Small intestine (tissue), 7 donors: ENCODE results near the gene MYO9B. TPM values are rescaled to one million over a fixed set of nuclear protein-coding genes. Genes with fewer than 3 reads are reported as not detected.

Experiments
- DNase-seq, 2 donors: peaks; one replicate each; pipeline versions ENCODE4 v3.0.0 to v3.0.0-alpha.2; 2013
- FAIRE-seq: peaks from 2 replicates; lab custom pipeline; 2012; peaks lifted over from hg19 to GRCh38; lab: Jason Lieb, UNC
- H3K27ac ChIP-seq, 3 donors: one replicate each; pipeline ENCODE4 v1.5.1; 2013; ENCODE audit warnings: low read length in 2 of 3, mild to moderate bottlenecking in 2 of 3, control low read depth in 1 of 3, inconsistent platforms in 1 of 3, low read depth in 1 of 3, moderate library complexity in 1 of 3
- H3K27me3 ChIP-seq, 3 donors: one replicate each; pipeline ENCODE4 v1.6.1; 2013; ENCODE audit warnings: low read length in 3 of 3, inconsistent platforms in 1 of 3; ENCODE audit not compliant: control insufficient read depth in 3 of 3, insufficient read depth in 3 of 3
- H3K36me3 ChIP-seq, 3 donors: one replicate each; pipeline ENCODE4 v1.6.1; 2013; ENCODE audit warnings: low read length in 3 of 3, inconsistent platforms in 1 of 3, low read depth in 1 of 3, mild to moderate bottlenecking in 1 of 3, moderate library complexity in 1 of 3; ENCODE audit not compliant: control insufficient read depth in 3 of 3, insufficient read depth in 2 of 3
- H3K4me1 ChIP-seq, 3 donors: one replicate each; pipeline ENCODE4 v1.6.1; 2013; ENCODE audit warnings: low read length in 2 of 3, inconsistent platforms in 1 of 3, low read depth in 1 of 3, mild to moderate bottlenecking in 1 of 3, moderate library complexity in 1 of 3; ENCODE audit not compliant: control insufficient read depth in 3 of 3, insufficient read depth in 2 of 3
- H3K4me3 ChIP-seq, 3 donors: one replicate each; pipeline ENCODE4 v1.5.1; 2013; ENCODE audit warnings: low read length in 3 of 3, control low read depth in 1 of 3, inconsistent platforms in 1 of 3, low read depth in 1 of 3, mild to moderate bottlenecking in 1 of 3, moderate library complexity in 1 of 3
- H3K9me3 ChIP-seq, 2 donors: one replicate each; pipeline ENCODE4 v1.6.1; 2013; ENCODE audit warnings: low read depth in 1 of 2, low read length in 1 of 2; ENCODE audit not compliant: control insufficient read depth in 2 of 2, insufficient read depth in 1 of 2
- WGBS, 3 donors: extraction: QIAGEN DNeasy Blood & Tissue Kit; methylation state at CpG; one replicate each; pipeline ENCODE4 v1.1.7; 2013; 5-methylcytosine and 5-hydroxymethylcytosine counted together
- polyA plus RNA-seq, 4 donors: library from polyadenylated mRNA; stranded (reverse) in 3 of 4; unstranded in 1 of 4; fragments of 200-250 nt in 3 of 4; fragments of 120-200 nt in 1 of 4; gene quantifications; one replicate each; pipeline versions ENCODE4 v1.2.1 to v1.2.3, GENCODE V29; 2013
- donor health status: healthy with polysubstance abuse.
- donor health status: control.
- donor health status: control.
- donor health status: Bipolar disorder and iron deficiency.
- donor health status: healthy.

Gene MYO9B
- polyA plus RNA-seq, 4 donors = 31.6 to 62.1 (median 47.9) TPM

DNA sequence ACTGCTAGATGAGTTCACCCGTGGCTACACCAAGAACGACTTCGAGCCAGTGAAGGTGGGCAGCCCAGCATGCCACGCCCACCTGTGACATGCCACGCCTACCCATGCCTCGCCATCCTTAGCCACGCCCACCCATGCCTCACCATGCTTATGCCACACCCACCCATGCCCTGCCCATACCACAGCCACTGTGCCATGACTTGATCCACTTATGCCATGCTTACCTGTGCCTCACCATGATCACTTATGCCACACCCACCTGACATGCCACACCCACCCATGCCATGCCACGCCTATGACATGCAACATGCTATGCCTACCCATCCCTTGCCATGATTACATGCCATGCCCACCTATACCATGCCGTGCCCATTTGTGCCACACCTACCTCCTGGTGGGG, 126.7 kb downstream of the MYO9B start:
- FAIRE-seq (no peak), DNase-seq (no peak)
- H3K36me3 ChIP-seq = peaks cover 9 to 89% (median 16%) of the 10 kb centered on the region in 3 donors
- no peaks in the 10 kb centered on the region for H3K9me3 ChIP-seq
- H3K4me1 ChIP-seq = no peaks in the 10 kb centered on the region
- no peaks in the 10 kb centered on the region for H3K27me3 ChIP-seq
- H3K27ac ChIP-seq = no peak overlapping the region
- WGBS, 3 donors = 80 to 88% (median 87%) methylated on average over 9 of the region's 9 CpGs
- H3K4me3 ChIP-seq = no peak overlapping the region

DNA sequence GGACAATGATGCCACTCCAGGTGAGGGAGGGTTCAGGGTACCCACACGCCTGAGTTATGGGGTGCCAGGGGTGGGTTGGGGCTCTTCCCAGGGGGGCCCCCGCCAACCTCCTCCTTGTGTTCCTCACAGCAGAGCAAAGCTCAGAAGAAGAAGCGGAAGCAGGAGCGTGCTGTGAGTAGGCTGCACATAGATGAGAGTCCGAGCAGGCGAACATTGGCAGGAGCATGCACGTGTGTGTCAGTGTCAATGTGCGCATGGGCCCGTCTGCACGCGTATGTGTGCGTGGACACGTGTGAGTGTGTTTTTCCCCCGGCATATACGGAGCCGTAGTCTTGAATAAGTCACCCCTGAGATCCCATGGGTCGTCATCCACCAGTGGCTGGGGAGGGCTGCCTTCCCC, 127.1 kb downstream of the MYO9B start:
- H3K9me3 ChIP-seq = no peaks in the 10 kb centered on the region
- no peak for DNase-seq
- FAIRE-seq = no peak
- H3K4me1 ChIP-seq = no peaks in the 10 kb centered on the region
- H3K27me3 ChIP-seq = no peaks in the 10 kb centered on the region
- H3K27ac ChIP-seq = no peak overlapping the region
- peaks cover 9 to 85% (median 16%) of the 10 kb centered on the region in 3 donors for H3K36me3 ChIP-seq
- 90 to 93% (median 92%) methylated on average over 15 to 17 of the region's 17 CpGs for WGBS, 3 donors
- no peak overlapping the region for H3K4me3 ChIP-seq

DNA sequence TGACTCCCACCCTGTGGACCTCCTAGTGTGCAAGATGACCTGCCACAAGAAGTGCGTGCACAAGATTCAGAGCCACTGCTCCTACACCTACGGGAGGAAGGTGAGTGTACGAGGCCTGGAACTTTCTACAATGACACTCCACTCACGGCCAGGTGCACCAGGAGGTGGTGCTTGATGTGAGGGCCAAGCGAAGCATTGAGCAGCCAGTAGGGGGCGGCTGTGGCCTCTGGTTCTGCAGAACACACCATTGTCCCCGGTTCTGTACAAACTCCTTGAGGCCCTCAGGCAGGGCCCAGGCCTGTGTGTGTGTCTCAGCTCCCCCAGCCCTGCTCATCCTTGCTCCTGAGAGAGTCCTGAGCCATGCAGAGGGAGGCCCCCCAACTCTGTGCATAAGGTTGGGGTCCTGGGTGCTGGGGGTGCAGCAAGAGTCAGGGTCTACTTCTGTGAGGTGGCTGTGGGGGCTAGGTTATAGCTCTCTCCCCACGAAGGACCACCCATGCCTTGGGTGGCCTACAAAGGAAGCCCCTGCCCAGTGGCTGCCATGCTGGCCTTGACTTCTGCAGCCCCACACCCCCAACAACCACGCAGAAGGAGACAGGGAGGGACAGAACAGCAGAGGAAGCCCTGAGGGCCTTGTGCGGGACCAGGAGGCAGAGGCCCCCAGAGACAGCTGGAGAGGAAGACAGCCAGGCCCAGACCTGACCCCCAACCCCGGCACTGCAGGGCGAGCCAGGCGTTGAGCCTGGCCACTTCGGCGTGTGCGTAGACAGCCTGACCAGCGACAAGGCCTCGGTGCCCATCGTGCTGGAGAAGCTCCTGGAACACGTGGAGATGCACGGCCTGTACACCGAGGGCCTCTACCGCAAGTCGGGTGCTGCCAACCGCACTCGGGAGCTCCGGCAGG, 129.9 kb downstream of the MYO9B start:
- Histone ChIP-seq H3K4me3 (no peak overlapping the region), H3K9me3 (no peaks in the 10 kb centered on the region), H3K27ac (no peak overlapping the region), H3K27me3 (no peaks in the 10 kb centered on the region), H3K4me1 (no peaks in the 10 kb centered on the region), H3K36me3 (peaks cover 11 to 80% (median 16%) of the 10 kb centered on the region in 3 donors)
- FAIRE-seq (no peak), DNase-seq (peak; percentile 72 to 83)
- 76 to 83% (median 81%) methylated on average over 27 of the region's 27 CpGs for WGBS, 3 donors

DNA sequence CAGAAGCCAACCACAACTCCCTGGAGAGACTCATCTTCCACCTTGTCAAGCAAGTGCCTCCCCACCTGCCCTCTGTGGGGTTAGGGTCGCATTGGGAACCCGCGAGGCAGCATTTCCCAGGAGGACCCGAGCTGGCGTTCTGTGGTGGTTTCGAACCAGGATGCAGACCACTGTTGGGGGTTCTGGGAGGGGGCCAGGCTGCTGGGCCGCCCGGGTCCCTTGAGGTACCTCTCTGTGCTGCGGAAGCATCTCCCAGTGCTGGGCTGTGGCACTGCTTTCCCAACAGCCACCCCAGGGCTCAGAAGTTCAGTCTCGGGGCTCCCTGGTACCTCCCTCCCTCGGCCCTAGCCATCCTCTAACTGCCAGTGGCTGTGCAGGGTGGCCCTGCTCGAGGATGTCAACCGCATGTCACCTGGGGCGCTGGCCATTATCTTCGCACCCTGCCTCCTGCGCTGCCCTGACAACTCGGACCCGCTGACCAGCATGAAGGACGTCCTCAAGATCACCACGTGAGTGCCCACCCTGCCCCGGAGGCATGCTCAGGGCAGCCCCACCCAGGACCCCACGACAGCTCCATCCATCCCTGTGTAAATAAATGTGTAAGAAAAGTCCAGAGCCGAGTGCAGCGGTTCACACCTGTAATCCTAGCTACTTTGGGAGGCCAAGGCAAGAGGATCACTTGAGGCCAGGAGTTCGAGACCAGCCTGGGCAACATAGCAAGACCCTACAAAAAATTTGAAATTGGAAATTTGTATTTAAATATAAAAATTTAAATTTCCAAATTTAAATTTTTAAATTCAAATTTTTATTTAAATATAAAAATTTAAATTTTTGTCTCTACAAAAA, 131.4 kb downstream of the MYO9B start:
- Histone ChIP-seq H3K27ac (no peak overlapping the region), H3K9me3 (no peaks in the 10 kb centered on the region), H3K36me3 (peaks cover 15 to 75% (median 16%) of the 10 kb centered on the region in 3 donors), H3K4me1 (no peaks in the 10 kb centered on the region), H3K4me3 (no peak overlapping the region), H3K27me3 (no peaks in the 10 kb centered on the region)
- 93 to 95% (median 95%) methylated on average over 25 of the region's 25 CpGs for WGBS, 3 donors
- FAIRE-seq (no peak), DNase-seq (no peak)

DNA sequence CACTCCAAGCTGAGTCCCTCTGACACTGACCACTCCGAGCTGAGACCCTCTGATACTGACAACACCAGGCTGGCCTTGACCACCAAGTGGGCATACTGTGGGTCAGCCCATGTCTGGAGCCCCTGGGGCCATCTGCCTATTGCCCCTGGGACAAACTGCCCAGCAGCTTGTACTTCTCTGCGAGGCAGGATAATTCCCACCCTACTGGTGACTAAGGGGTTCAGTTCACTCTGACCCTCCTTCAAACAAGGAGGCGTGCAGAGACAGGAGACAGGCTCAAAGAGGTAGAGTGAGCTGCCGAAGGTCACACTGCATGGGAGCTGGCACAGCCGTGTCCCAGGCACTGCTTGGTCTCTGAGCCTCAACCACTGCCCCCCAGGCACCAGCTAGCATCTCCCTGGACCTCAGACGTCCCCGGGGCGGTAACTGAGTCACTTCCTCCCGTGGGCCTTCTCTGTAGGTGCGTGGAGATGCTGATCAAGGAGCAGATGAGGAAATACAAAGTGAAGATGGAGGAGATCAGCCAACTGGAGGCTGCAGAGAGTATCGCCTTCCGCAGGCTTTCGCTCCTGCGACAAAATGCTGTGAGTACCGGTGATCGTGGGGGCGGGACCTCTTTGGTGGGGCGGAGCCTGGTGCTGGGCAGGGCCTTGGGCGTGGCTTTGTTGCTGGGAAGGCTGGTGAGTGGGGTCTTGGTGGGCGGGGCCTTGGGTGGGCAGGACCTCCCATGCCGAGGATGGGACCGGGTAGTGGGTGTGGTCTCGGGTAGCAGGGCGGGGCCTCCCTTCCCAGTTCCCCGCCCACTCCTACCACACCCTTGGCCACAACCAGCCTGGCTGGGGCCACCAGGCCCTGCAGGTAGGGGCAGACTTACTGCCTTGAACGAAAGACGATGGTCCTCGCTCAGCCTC, 133.8 kb downstream of the MYO9B start:
- Histone ChIP-seq H3K27me3 (no peaks in the 10 kb centered on the region), H3K27ac (no peak overlapping the region), H3K9me3 (no peaks in the 10 kb centered on the region), H3K4me3 (no peak overlapping the region), H3K36me3 (peaks cover 8 to 68% (median 22%) of the 10 kb centered on the region in 3 donors), H3K4me1 (peaks cover 0 to 2% (median 0%) of the 10 kb centered on the region in 3 donors)
- 74 to 83% (median 78%) methylated on average over 23 to 28 of the region's 28 CpGs for WGBS, 3 donors
- DNase-seq (no peak), FAIRE-seq (no peak)

DNA sequence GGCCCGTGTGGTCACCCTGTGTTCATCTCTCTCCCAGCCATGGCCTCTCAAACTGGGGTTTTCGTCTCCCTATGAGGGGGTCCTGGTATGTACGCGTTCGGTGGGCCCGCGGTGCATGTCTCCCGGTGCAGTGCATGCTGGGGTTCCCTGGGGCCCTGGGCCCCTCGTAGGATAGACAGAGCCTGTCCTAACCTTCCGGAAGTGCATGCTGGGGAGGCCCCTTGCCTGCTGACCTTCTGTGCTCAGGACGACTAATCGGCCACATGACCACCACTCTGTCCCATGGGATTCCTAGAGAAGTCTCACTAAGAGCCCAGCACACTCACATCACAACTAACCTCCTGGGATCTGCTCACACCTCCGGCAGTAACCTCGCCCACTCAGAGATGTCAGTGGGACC, 134.7 kb downstream of the MYO9B start:
- H3K36me3 ChIP-seq = peaks cover 8 to 61% (median 22%) of the 10 kb centered on the region in 3 donors
- 89 to 97% (median 95%) methylated on average over 14 of the region's 14 CpGs for WGBS, 3 donors
- H3K27ac ChIP-seq = no peak overlapping the region
- H3K4me3 ChIP-seq = no peak overlapping the region
- H3K9me3 ChIP-seq = no peaks in the 10 kb centered on the region
- H3K4me1 ChIP-seq = peaks cover 0 to 6% (median 0%) of the 10 kb centered on the region in 3 donors
- no peak for DNase-seq
- no peak for FAIRE-seq
- H3K27me3 ChIP-seq = no peaks in the 10 kb centered on the region

DNA sequence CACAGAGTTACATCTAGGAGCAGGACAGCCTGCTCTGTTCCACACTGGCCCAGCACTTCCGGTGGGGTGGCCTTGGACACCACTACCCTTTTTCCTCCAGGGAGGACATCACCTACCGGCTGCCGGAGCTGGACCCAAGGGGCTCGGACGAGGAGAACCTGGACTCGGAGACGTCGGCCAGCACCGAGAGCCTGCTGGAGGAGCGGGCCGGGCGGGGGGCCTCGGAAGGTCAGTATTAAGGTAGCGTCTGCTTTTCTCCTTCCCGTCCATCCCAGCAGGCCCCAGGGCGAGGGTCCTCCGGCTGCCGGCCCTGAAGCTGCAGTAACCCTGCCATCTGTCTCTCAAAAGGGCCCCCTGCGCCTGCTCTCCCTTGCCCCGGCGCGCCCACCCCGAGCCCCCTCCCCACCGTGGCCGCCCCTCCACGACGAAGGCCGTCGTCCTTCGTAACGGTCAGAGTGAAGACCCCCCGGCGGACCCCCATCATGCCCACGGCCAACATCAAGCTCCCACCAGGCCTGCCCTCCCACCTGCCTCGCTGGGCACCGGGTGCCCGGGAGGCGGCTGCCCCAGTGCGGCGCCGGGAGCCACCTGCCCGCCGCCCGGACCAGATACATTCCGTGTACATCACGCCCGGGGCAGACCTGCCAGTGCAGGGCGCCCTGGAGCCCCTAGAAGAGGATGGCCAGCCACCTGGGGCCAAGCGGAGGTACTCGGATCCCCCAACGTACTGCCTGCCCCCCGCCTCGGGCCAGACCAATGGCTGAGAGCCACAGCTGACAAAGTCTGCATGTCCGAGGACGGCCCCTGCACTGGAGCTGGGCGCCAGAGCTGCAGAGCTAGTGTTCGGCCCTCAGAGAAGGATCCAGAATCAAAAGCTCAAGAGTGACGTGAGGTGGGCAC, 136.2 kb downstream of the MYO9B start:
- FAIRE-seq (no peak), DNase-seq (no peak)
- Histone ChIP-seq H3K4me1 (peaks cover 0 to 11% (median 0%) of the 10 kb centered on the region in 3 donors), H3K27ac (no peak overlapping the region), H3K27me3 (no peaks in the 10 kb centered on the region), H3K4me3 (no peak overlapping the region), H3K9me3 (no peaks in the 10 kb centered on the region), H3K36me3 (peaks cover 8 to 58% (median 22%) of the 10 kb centered on the region in 3 donors)
- 94 to 96% (median 95%) methylated on average over 39 to 58 of the region's 58 CpGs for WGBS, 3 donors
